Peyer's patch (tissue), 4 donors: ENCODE data around the gene SSTR5.

ENCODE experiments used
- POLR2A ChIP-seq, 2 donors: fragments of 450-650 bp; IDR thresholded peaks; one replicate each; pipeline ENCODE4 v1.5.1; 2017; ENCODE audit warnings: antibody characterized with exemption in 2 of 2, mild to moderate bottlenecking in 2 of 2, moderate library complexity in 2 of 2
- TF ChIP-seq, protein P1 (sequence below), 6 experiments: fragments of 450-650 bp in 4 of 6; fragments of 200-600 bp in 2 of 6; sonication (generic) in 1 of 6; IDR thresholded peaks; one replicate each; pipeline ENCODE4 v1.5.1; 2017 to 2019; ENCODE audit warnings: antibody characterized with exemption in 6 of 6, mild to moderate bottlenecking in 3 of 6, moderate library complexity in 1 of 6

GRCh38 chr16:1067629-1068028 is 4.9 kb upstream of the SSTR5 start:
- TF ChIP-seq, protein P1, sequence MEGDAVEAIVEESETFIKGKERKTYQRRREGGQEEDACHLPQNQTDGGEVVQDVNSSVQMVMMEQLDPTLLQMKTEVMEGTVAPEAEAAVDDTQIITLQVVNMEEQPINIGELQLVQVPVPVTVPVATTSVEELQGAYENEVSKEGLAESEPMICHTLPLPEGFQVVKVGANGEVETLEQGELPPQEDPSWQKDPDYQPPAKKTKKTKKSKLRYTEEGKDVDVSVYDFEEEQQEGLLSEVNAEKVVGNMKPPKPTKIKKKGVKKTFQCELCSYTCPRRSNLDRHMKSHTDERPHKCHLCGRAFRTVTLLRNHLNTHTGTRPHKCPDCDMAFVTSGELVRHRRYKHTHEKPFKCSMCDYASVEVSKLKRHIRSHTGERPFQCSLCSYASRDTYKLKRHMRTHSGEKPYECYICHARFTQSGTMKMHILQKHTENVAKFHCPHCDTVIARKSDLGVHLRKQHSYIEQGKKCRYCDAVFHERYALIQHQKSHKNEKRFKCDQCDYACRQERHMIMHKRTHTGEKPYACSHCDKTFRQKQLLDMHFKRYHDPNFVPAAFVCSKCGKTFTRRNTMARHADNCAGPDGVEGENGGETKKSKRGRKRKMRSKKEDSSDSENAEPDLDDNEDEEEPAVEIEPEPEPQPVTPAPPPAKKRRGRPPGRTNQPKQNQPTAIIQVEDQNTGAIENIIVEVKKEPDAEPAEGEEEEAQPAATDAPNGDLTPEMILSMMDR (IDR thresholded peaks at IDR 0.05) = no peak
- no peak for TF ChIP-seq POLR2A (IDR thresholded peaks at IDR 0.05)
